HepG2 (cell line): ENCODE results near the gene ZNF628. TPM values are rescaled to one million over a fixed set of nuclear protein-coding genes. Genes with fewer than 3 reads are reported as not detected.

Source experiments
- ATAC-seq: fragments of 200-7000 bp; cut with Tn5 transposase; 3 replicates; pipeline ENCODE4 v1.9.1; 2020; ENCODE audit warnings: mild to moderate bottlenecking, moderate library complexity
- BruUV-seq: library from RNA; stranded (reverse); fragments of 400-500 nt; replicated peaks from 2 replicates; lab custom pipeline; 2021; lab: Mats Ljungman, UMichigan
- CTCF ChIA-PET: fragments of 300-600 bp; formaldehyde crosslinking; extraction: SDS; loops from one replicate; lab custom pipeline; 2021; ENCODE audit warnings: low total read pairs, inconsistent platforms, low intra/inter-chr PET ratio; lab: Yijun Ruan, JAX
- POLR2A ChIA-PET: fragments of 350-600 bp; sonication (Branson Sonifier 250); formaldehyde crosslinking; loops from one replicate; lab custom pipeline; 2020; ENCODE audit warnings: antibody characterized with exemption, inconsistent platforms; lab: Yijun Ruan, JAX
- DNase-seq: peaks from one replicate; pipeline ENCODE4 v3.0.0-alpha.2; 2015; ENCODE audit warnings: low spot score
- FAIRE-seq: peaks from 3 replicates; lab custom pipeline; 2011; peaks lifted over from hg19 to GRCh38; lab: Jason Lieb, UNC
- H2AFZ ChIP-seq: one replicate; pipeline ENCODE4 v1.6.1; 2011; ENCODE audit warnings: low read length, inconsistent platforms
- H3K27ac ChIP-seq: fragments of 300-600 bp; 3 replicates; pipeline ENCODE4 v1.8.0; 2011; ENCODE audit warnings: mixed run types, mild to moderate bottlenecking, mixed read lengths, low read length, inconsistent platforms; ENCODE audit not compliant: insufficient read depth; ENCODE audit errors: extremely low read length
- H3K27me3 ChIP-seq, 2 experiments: fragments of 200-600 bp in 1 of 2; 2 replicates in 1 of 2; 3 replicates in 1 of 2; pipeline versions ENCODE4 v1.6.0 to v1.8.0; 2011; ENCODE audit warnings: low read length in 2 of 2, mild to moderate bottlenecking in 2 of 2, moderate library complexity in 2 of 2, inconsistent platforms in 1 of 2; ENCODE audit not compliant: insufficient read depth in 2 of 2, control insufficient read depth in 1 of 2
- H3K36me3 ChIP-seq, 2 experiments: fragments of 200-600 bp in 1 of 2; replicated peaks in 1 of 2; 2 replicates in 1 of 2; 3 replicates in 1 of 2; pipeline versions ENCODE4 v1.5.1 to v1.8.0; 2011; ENCODE audit warnings: low read length in 2 of 2, inconsistent platforms in 1 of 2; ENCODE audit not compliant: insufficient read depth in 2 of 2, control insufficient read depth in 1 of 2
- H3K4me1 ChIP-seq: 2 replicates; pipeline ENCODE4 v1.5.1; 2012; ENCODE audit warnings: low read length, inconsistent platforms; ENCODE audit not compliant: insufficient read depth
- H3K4me2 ChIP-seq: 2 replicates; pipeline ENCODE4 v1.6.0; 2011; ENCODE audit warnings: low read depth, low read length, inconsistent platforms
- H3K4me3 ChIP-seq, 3 experiments: fragments of 200-600 bp in 1 of 3; sonication (generic), shearing (Covaris generic) in 1 of 3; replicated peaks in 1 of 3; 2 replicates each; pipeline ENCODE4 v1.5.1; 2011 to 2016; ENCODE audit warnings: low read length in 3 of 3, inconsistent platforms in 2 of 3, low read depth in 2 of 3, mild to moderate bottlenecking in 2 of 3, control low read depth in 1 of 3, mixed read lengths in 1 of 3; ENCODE audit not compliant: insufficient read depth in 1 of 3
- H3K79me2 ChIP-seq: one replicate; pipeline ENCODE4 v1.6.1; 2011; ENCODE audit warnings: low read length, inconsistent platforms; ENCODE audit not compliant: insufficient read depth
- H3K9ac ChIP-seq: 2 replicates; pipeline ENCODE4 v1.6.0; 2011; ENCODE audit warnings: mild to moderate bottlenecking, low read depth, low read length, inconsistent platforms; ENCODE audit not compliant: insufficient read depth
- H3K9me3 ChIP-seq: 2 replicates; pipeline ENCODE4 v1.5.1; 2012; ENCODE audit warnings: mild to moderate bottlenecking, low read length
- H4K20me1 ChIP-seq: 2 replicates; pipeline ENCODE4 v1.6.0; 2011; ENCODE audit warnings: inconsistent platforms, mild to moderate bottlenecking, low read length, moderate library complexity; ENCODE audit not compliant: insufficient read depth
- FOXP1 ChIP-seq, 2 experiments: fragments of 450-650 bp in 1 of 2; IDR thresholded peaks; 2 replicates each; pipeline ENCODE4 v1.6.1; 2017 to 2018; ENCODE audit warnings: antibody characterized with exemption in 1 of 2
- HOXA7 ChIP-seq: sonication (generic); formaldehyde crosslinking; IDR thresholded peaks from 2 replicates; pipeline ENCODE4 v1.8.1; 2022; ENCODE audit warnings: mild to moderate bottlenecking, missing genetic modification reagents, moderate library complexity
- MXD4 ChIP-seq: IDR thresholded peaks from 2 replicates; pipeline ENCODE4 v1.6.1; 2016; ENCODE audit warnings: mild to moderate bottlenecking, missing biosample characterization, missing genetic modification reagents
- NFYB ChIP-seq: sonication (generic); formaldehyde crosslinking; IDR thresholded peaks from 2 replicates; pipeline ENCODE4 v1.4.0; 2020; ENCODE audit warnings: missing genetic modification reagents
- RNF2 ChIP-seq: fragments of 450-650 bp; conservative IDR thresholded peaks from 2 replicates; pipeline ENCODE4 v1.6.1; 2016; ENCODE audit warnings: low read depth
- SYNCRIP ChIP-seq: fragments of 200-400 bp; formaldehyde crosslinking; IDR thresholded peaks from 2 replicates; pipeline ENCODE4 v1.6.1; 2018; ENCODE audit warnings: mild to moderate bottlenecking, low read depth, low read length; ENCODE audit not compliant: insufficient read depth
- TRAFD1 ChIP-seq: sonication (generic); formaldehyde crosslinking; IDR thresholded peaks from 2 replicates; pipeline ENCODE4 v1.5.1; 2020; ENCODE audit warnings: missing genetic modification reagents, mild to moderate bottlenecking, borderline replicate concordance
- ZNF337 ChIP-seq: sonication (generic); formaldehyde crosslinking; IDR thresholded peaks from 2 replicates; pipeline ENCODE4 v1.5.1; 2020; ENCODE audit warnings: missing genetic modification reagents, low read depth, mild to moderate bottlenecking, borderline replicate concordance
- ZNF616 ChIP-seq: sonication (generic); formaldehyde crosslinking; IDR thresholded peaks from 2 replicates; pipeline ENCODE4 v1.5.0; 2020; ENCODE audit warnings: low read depth, mild to moderate bottlenecking, missing genetic modification reagents
- WGBS: methylation state at CpG from one replicate; pipeline ENCODE4 v1.1.6; 2017; ENCODE audit warnings: low lambda C conversion rate; 5-methylcytosine and 5-hydroxymethylcytosine counted together
- in situ Hi-C: cut with HindIII; loops from 2 replicates; pipeline ENCODE4 v1.10.0; 2017; ENCODE audit warnings: low pct_unique_long_range_greater_than_20kb; ENCODE audit not compliant: extremely low pct_ligation_motif_present
- intact Hi-C: fragments of 100-400 bp; cut with micrococcal nuclease; formaldehyde crosslinking; loops from one replicate; pipeline ENCODE4 v1.10.0; 2022; ENCODE audit not compliant: unreplicated experiment
- polyA plus RNA-seq, 8 experiments: library from polyadenylated mRNA; depleted of rRNA in 3 of 8; stranded (reverse) in 7 of 8; unstranded in 1 of 8; fragments of >200 nt; fragmentation: Illumina TruSeq in 4 of 8; extraction: Trizol in 4 of 8; gene quantifications; 2 replicates each; pipeline versions ENCODE4 v1.2.1 to v1.2.3, GENCODE V29; 2011 to 2016; ENCODE audit warnings: low read depth in 4 of 8, missing spikeins in 1 of 8, mixed read lengths in 1 of 8; ENCODE audit not compliant: insufficient read depth in 1 of 8
- total RNA-seq, 5 experiments: library from RNA; depleted of rRNA; stranded (reverse); fragments of >200 nt; fragmentation: Illumina TruSeq; extraction: Trizol; gene quantifications; 2 replicates each; pipeline ENCODE4 v1.2.3, GENCODE V29; 2016; ENCODE audit warnings: low read depth in 1 of 5
- TF ChIP-seq, protein P1 (sequence below): sonication (generic); formaldehyde crosslinking; IDR thresholded peaks from 2 replicates; pipeline ENCODE4 v1.4.0; 2020; ENCODE audit warnings: missing genetic modification reagents

The ZNF628 gene
- total and polyA plus RNA-seq, 2 of the 13 experiments (the other 11 are each of a cell fraction or from before 2014, with no cell fraction given), result 0.54 to 1.2 TPM

DNA sequence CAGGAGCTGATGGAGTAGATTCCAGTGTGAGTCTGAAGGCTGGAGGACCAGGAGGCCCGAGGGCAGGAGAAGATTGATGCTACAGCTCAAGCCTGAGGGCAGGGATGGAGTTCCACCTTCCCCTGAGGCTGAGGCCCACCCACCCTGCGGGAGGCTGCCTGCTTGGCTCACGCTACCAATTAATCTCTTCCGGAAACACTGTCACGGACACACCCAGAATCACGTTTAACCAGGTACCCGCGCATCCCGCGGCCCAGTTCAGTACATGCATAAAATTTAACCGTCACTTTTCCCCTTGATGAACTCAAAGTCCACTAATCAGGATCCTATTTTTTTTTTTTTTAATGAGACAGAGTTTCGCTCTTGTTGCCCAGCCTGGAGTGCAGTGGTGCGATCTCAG, 5.2 kb upstream of the ZNF628 start:
- BruUV-seq, result no TSS peak
- TF ChIP-seq FOXP1 (IDR thresholded peaks at IDR 0.05) (no peak), FOXP1 (CRISPR knock-in tag; IDR thresholded peaks at IDR 0.05) (no peak), TRAFD1 (CRISPR knock-in tag) (no peak), MXD4 (CRISPR knock-in tag) (no peak), SYNCRIP (no peak), ZNF616 (no peak), ZNF337 (CRISPR knock-in tag) (no peak), HOXA7 (no peak), RNF2 (no peak), NFYB (no peak)
- TF ChIP-seq, protein P1, sequence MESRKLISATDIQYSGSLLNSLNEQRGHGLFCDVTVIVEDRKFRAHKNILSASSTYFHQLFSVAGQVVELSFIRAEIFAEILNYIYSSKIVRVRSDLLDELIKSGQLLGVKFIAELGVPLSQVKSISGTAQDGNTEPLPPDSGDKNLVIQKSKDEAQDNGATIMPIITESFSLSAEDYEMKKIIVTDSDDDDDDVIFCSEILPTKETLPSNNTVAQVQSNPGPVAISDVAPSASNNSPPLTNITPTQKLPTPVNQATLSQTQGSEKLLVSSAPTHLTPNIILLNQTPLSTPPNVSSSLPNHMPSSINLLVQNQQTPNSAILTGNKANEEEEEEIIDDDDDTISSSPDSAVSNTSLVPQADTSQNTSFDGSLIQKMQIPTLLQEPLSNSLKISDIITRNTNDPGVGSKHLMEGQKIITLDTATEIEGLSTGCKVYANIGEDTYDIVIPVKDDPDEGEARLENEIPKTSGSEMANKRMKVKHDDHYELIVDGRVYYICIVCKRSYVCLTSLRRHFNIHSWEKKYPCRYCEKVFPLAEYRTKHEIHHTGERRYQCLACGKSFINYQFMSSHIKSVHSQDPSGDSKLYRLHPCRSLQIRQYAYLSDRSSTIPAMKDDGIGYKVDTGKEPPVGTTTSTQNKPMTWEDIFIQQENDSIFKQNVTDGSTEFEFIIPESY, result no peak
- no peaks in the 10 kb centered on the region for H4K20me1 ChIP-seq
- no peaks in the 10 kb centered on the region for H3K36me3 ChIP-seq
- ChIA-PET POLR2A (no interaction called here), CTCF (no interaction called here)
- no peaks in the 10 kb centered on the region for H3K79me2 ChIP-seq
- no peak overlapping the region for H3K9ac ChIP-seq
- H3K4me1 ChIP-seq, result peaks cover 59% of the 10 kb centered on the region
- in situ Hi-C loops, result no loop called here
- WGBS, result 83% methylated on average over 13 of the region's 13 CpGs
- no peak overlapping the region for H2AFZ ChIP-seq
- intact Hi-C loops, result no loop called here
- ATAC-seq, result no peak
- H3K27me3 ChIP-seq, result no peaks in the 10 kb centered on the region; a peak in 1 of 5 replicates
- H3K9me3 ChIP-seq, result no peaks in the 10 kb centered on the region
- H3K4me2 ChIP-seq, result no peak overlapping the region
- FAIRE-seq, result no peak
- H3K4me3 ChIP-seq, result no peak overlapping the region
- H3K27ac ChIP-seq, result no peak overlapping the region
- DNase-seq, result no peak
